DND-41 (cell line): ENCODE results near the gene ALDH8A1.

Experiments
- CTCF ChIP-seq: IDR thresholded peaks from 2 replicates; pipeline ENCODE4 v1.5.1; 2012; ENCODE audit warnings: borderline replicate concordance, low read length, moderate library complexity, mild to moderate bottlenecking; ENCODE audit not compliant: poor library complexity, severe bottlenecking; ENCODE audit errors: extremely low read depth
- EZH2 ChIP-seq: IDR thresholded peaks from 3 replicates; pipeline ENCODE4 v1.6.1; 2012; ENCODE audit warnings: borderline replicate concordance, low read depth, mild to moderate bottlenecking, moderate library complexity, low read length, inconsistent platforms; ENCODE audit not compliant: severe bottlenecking

GRCh38 chr6:134898575-134898974, 51.3 kb downstream of the ALDH8A1 start:
- no peak for TF ChIP-seq CTCF
- no peak for TF ChIP-seq EZH2
